Measurements from ENCODE around the gene SMAD3.

SMAD3 gene

DNA sequence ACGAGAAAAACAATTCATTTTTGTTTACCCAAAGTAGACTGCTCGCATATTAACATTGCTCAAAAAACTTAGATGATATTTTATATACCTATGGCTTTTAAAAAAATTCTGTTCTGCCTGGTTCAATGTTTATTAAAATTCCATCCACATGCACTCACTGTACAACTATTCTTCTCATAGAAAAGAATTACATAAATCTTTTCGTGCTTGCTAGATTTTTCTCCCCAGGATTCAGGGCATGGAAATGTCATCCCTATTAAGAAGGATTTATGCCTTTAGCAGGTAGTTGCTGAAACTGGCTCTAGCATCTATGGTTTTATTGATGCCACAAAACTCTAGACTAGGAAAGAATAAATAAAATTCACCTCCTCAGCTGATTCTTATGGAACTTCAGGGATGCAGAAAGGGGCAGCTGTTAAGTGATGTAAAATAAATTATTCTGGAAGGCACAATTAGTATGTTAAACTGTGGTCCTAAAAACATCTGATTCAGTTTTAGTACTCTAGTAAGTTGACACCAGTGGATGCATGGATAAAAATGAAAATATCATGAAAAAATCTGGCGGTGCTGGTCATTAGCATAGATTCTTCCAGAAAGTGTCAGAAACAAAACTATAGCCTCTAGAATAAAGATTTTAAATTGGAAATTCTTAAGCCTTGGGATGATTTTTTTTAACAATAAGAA lies 147.4 kb downstream of the SMAD3 start:
- TF ChIP-seq, protein P1, sequence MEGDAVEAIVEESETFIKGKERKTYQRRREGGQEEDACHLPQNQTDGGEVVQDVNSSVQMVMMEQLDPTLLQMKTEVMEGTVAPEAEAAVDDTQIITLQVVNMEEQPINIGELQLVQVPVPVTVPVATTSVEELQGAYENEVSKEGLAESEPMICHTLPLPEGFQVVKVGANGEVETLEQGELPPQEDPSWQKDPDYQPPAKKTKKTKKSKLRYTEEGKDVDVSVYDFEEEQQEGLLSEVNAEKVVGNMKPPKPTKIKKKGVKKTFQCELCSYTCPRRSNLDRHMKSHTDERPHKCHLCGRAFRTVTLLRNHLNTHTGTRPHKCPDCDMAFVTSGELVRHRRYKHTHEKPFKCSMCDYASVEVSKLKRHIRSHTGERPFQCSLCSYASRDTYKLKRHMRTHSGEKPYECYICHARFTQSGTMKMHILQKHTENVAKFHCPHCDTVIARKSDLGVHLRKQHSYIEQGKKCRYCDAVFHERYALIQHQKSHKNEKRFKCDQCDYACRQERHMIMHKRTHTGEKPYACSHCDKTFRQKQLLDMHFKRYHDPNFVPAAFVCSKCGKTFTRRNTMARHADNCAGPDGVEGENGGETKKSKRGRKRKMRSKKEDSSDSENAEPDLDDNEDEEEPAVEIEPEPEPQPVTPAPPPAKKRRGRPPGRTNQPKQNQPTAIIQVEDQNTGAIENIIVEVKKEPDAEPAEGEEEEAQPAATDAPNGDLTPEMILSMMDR (IDR thresholded peaks at IDR 0.05; ENCODE audit: insufficient read depth, low read depth, low read length, missing control alignments), result no peak
- no peak for DNase-seq (ENCODE audit: low read depth)
- no peak overlapping the region for H3K4me3 ChIP-seq (ENCODE audit: low read depth, low read length)

DNA sequence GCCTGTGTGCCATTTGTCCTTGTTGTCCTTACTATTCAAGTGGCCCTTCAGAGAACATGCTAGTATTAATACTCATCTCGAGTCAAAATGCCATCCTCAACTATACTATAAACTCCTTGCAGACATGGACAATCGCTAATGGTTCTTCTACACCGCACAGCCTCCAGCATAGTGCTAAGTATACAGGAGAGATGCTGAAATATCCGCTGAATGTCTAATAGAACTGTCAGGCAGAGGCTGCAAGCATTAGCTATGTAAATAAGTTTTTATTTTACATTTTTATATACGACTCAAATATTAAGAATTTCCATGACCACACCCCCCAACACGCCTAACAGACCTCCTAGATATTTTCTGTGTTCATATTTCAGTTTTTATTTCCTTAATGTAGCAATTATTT lies 149.7 kb downstream of the SMAD3 start:
- no peak for DNase-seq (ENCODE audit: low read depth)
- no peak overlapping the region for H3K4me3 ChIP-seq (ENCODE audit: low read depth, low read length)
- TF ChIP-seq, protein P1 (IDR thresholded peaks at IDR 0.05; ENCODE audit: insufficient read depth, low read depth, low read length, missing control alignments), result no peak

DNA sequence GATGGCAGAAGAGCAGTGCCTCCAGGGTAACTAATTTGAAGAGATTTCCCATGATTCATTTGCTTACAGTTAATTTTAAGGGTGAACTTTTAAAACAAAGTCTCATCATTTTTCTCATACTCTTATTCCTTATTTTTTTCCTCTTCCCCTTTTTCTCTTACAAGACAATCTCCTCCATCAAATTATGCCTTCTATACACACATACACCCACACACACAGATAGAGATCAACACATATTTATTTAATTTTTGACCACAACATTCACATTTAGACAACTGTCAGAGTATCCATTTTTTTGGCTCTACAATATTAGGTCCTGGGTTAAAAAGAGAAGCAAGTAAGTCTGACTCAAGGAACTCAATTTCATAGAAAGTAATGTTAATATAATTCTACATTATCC lies 151.5 kb downstream of the SMAD3 start:
- H3K4me3 ChIP-seq (ENCODE audit: low read depth, low read length), result no peak overlapping the region
- DNase-seq (ENCODE audit: low read depth), result no peak
- TF ChIP-seq, protein P1 (IDR thresholded peaks at IDR 0.05; ENCODE audit: insufficient read depth, low read depth, low read length, missing control alignments), result no peak

DNA sequence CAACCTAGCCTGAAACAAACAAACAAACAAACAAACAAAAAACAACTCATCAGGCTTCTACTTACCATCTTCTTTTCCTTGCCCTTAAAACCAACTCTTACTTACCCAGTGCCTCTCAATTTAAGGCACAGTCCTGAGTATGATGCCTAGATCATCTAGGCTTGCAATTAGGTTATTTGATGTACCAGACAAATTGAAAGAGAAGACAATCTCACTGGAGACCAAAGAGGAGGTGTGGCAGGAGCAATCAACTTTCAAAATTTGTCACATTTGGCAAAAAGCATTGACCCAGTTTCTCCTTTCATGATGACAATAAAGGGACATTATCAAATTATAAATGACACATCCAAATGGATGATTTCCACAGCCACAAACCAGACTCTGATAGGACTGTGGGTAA lies 153.0 kb downstream of the SMAD3 start:
- H3K4me3 ChIP-seq (ENCODE audit: low read depth, low read length), result no peak overlapping the region
- TF ChIP-seq, protein P1 (IDR thresholded peaks at IDR 0.05; ENCODE audit: insufficient read depth, low read depth, low read length, missing control alignments), result no peak
- DNase-seq (ENCODE audit: low read depth), result no peak

DNA sequence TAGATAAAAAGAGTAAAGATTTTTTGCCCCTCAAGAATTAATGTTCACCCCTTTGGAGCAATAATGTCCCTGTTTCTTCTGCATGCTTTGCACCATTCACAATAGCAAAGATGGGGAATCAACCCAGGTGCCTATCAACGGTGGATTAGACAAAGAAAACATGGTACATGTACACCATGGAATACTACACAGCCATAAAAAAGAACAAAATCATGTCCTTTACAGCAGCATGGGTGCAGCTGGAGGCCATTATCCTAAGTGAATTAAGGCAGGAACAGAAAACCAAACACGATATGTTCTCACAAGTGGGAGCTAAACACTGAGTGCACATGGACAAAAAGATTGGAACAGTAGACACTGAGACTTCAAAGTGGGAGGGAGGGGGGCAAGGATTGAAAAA lies 153.9 kb downstream of the SMAD3 start:
- TF ChIP-seq, protein P1 (IDR thresholded peaks at IDR 0.05; ENCODE audit: insufficient read depth, low read depth, low read length, missing control alignments), result no peak
- H3K4me3 ChIP-seq (ENCODE audit: low read depth, low read length), result no peak overlapping the region
- no peak for DNase-seq (ENCODE audit: low read depth)

DNA sequence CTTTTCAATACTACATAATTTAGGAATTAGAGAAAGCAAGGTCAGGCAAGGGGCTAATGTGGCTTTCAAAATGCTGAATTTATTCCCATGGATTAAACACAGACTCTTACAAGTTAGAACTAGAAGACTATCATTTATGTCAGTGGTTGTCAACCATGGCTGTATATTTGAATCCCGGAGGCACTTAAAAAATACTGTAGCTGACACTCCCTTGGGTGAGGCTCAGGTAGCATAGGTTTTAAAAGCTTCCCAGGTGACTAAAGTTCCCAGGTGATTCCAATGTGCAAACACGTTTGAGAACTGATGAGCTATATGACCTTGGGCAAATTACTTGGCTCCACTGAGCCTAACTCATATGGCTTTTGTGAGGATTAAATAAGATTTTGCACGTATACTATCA lies 159.5 kb downstream of the SMAD3 start:
- TF ChIP-seq, protein P1 (IDR thresholded peaks at IDR 0.05; ENCODE audit: insufficient read depth, low read depth, low read length, missing control alignments), result no peak
- no peak overlapping the region for H3K4me3 ChIP-seq (ENCODE audit: low read depth, low read length)
- DNase-seq (ENCODE audit: low read depth), result no peak

DNA sequence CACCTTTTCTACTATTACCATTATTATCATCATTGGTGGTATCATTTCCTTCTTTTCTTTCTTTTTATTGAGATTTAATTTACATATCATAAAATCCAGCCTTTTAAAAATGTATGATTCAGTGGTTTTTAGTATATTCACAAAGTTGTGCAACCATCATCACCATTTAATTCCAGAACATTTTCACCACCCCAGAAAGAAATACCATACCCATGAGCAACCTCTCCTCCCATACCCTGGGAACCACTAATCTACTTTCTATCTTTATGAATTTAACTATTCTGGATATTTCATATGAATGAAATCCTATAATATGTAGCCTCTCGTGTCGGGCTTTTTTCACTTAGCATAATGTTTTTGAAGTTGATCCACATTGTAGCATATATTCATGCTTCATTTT lies 159.9 kb downstream of the SMAD3 start:
- TF ChIP-seq, protein P1 (IDR thresholded peaks at IDR 0.05; ENCODE audit: insufficient read depth, low read depth, low read length, missing control alignments), result no peak
- H3K4me3 ChIP-seq (ENCODE audit: low read depth, low read length), result no peak overlapping the region
- no peak for DNase-seq (ENCODE audit: low read depth)

Measured in GM12865 (cell line).